ENCODE data around the gene BCR. TPM values are rescaled to one million over a fixed set of nuclear protein-coding genes. Genes with fewer than 3 reads are reported as not detected.

Gene BCR
- total and polyA plus RNA-seq, 2 of the 13 experiments (the other 11 are each of a cell fraction or from before 2014, with no cell fraction given) = 19.9 to 33.6 TPM

- FAIRE-seq (no peak), ATAC-seq (no peak), DNase-seq (ENCODE audit: low spot score) (no peak)
- POLR2A ChIA-PET = no interaction called here
- no peak overlapping the region for H2AFZ ChIP-seq (ENCODE audit: low read length)
- no peaks in the 10 kb centered on the region for H3K79me2 ChIP-seq (ENCODE audit: insufficient read depth, low read length)
- CTCF ChIA-PET (ENCODE audit: low intra/inter-chr PET ratio, low total read pairs) = no interaction called here
- intact Hi-C loops (cut with micrococcal nuclease; ENCODE audit: unreplicated experiment) (no loop called here), in situ Hi-C loops (cut with HindIII; ENCODE audit: extremely low pct_ligation_motif_present, low pct_unique_long_range_greater_than_20kb) (no loop called here)
- H3K4me2 ChIP-seq (ENCODE audit: low read depth, low read length) = peak overlapping the region; percentile 92; the same call in 1 of the 2 replicates
- 0 out of 2 replicates have a peak overlapping the region, but pooled peaks have one; percentile 7 for H3K9ac ChIP-seq (ENCODE audit: insufficient read depth, low read depth, low read length)
- no peaks in the 10 kb centered on the region for H3K36me3 ChIP-seq (replicated peaks in 1 of 2; ENCODE audit: control insufficient read depth in 1 of 2, insufficient read depth in 2 of 2, low read length in 2 of 2)
- H3K9me3 ChIP-seq (ENCODE audit: low read length) = no peaks in the 10 kb centered on the region
- 96% methylated on average over 1 of the region's 1 CpG for WGBS (ENCODE audit: low lambda C conversion rate)
- BruUV-seq (replicated peaks) = no TSS peak
- H3K27me3 ChIP-seq (ENCODE audit: control insufficient read depth in 1 of 2, insufficient read depth in 2 of 2, low read length in 2 of 2) = no peaks in the 10 kb centered on the region
- H4K20me1 ChIP-seq (ENCODE audit: insufficient read depth, low read length) = no peaks in the 10 kb centered on the region
- H3K4me3 ChIP-seq (replicated peaks in 1 of 3; ENCODE audit: insufficient read depth in 1 of 3, low read depth in 2 of 3, low read length in 3 of 3) = no peak overlapping the region
- peak overlapping the region; percentile 92 for H3K27ac ChIP-seq (ENCODE audit: extremely low read length, insufficient read depth, low read length)
- TF ChIP-seq ZNF230 (CRISPR knock-in tag; IDR thresholded peaks at IDR 0.05) (no peak), PHF5A (CRISPR knock-in tag; IDR thresholded peaks at IDR 0.05; ENCODE audit: low read depth, unreplicated experiment) (no peak)
- H3K4me1 ChIP-seq (ENCODE audit: insufficient read depth, low read length) = peaks cover 78% of the 10 kb centered on the region
Measured at GRCh38 chr22:23143119-23143518, 37.2 kb upstream of the BCR start.

GRCh38 chr22:23144432-23144831 is 35.9 kb upstream of the BCR start:
- H3K9me3 ChIP-seq (ENCODE audit: low read length) = no peaks in the 10 kb centered on the region
- CTCF ChIA-PET (ENCODE audit: low intra/inter-chr PET ratio, low total read pairs) = no interaction called here
- in situ Hi-C loops (cut with HindIII; ENCODE audit: extremely low pct_ligation_motif_present, low pct_unique_long_range_greater_than_20kb) = no loop called here
- DNase-seq (ENCODE audit: low spot score) (no peak), ATAC-seq (no peak), FAIRE-seq (no peak)
- H3K4me3 ChIP-seq (replicated peaks in 1 of 3; ENCODE audit: insufficient read depth in 1 of 3, low read depth in 2 of 3, low read length in 3 of 3) = peak overlapping the region in 2 of 3 experiments; percentile 23 to 48; a peak in 1 of 6 replicates
- H3K9ac ChIP-seq (ENCODE audit: insufficient read depth, low read depth, low read length) = 0 out of 2 replicates have a peak overlapping the region, but pooled peaks have one; percentile 16
- no peaks in the 10 kb centered on the region for H3K36me3 ChIP-seq (replicated peaks in 1 of 2; ENCODE audit: control insufficient read depth in 1 of 2, insufficient read depth in 2 of 2, low read length in 2 of 2)
- peak overlapping the region; percentile 81 for H3K4me2 ChIP-seq (ENCODE audit: low read depth, low read length)
- no peak overlapping the region for H3K27ac ChIP-seq (ENCODE audit: extremely low read length, insufficient read depth, low read length)
- H3K79me2 ChIP-seq (ENCODE audit: insufficient read depth, low read length) = no peaks in the 10 kb centered on the region
- no peaks in the 10 kb centered on the region for H4K20me1 ChIP-seq (ENCODE audit: insufficient read depth, low read length)
- peaks cover 88% of the 10 kb centered on the region for H3K4me1 ChIP-seq (ENCODE audit: insufficient read depth, low read length)
- WGBS (ENCODE audit: low lambda C conversion rate) = 92% methylated on average over 4 of the region's 4 CpGs
- TF ChIP-seq EZH2 (conservative IDR thresholded peaks at IDR 0.05; ENCODE audit: low read depth, low read length) (no peak), MEIS2 (CRISPR knock-in tag; IDR thresholded peaks at IDR 0.05) (no peak), FOXJ3 (CRISPR knock-in tag; IDR thresholded peaks at IDR 0.05; ENCODE audit: borderline replicate concordance) (no peak), HIVEP1 (CRISPR knock-in tag; IDR thresholded peaks at IDR 0.05) (no peak), PHF21A (CRISPR knock-in tag; IDR thresholded peaks at IDR 0.05) (no peak), ZNF121 (CRISPR knock-in tag; IDR thresholded peaks at IDR 0.05) (peak; percentile 90), TEAD3 (CRISPR knock-in tag; optimal IDR thresholded peaks at IDR 0.05; ENCODE audit: borderline replicate concordance) (no peak), ZNF207 (IDR thresholded peaks at IDR 0.05; ENCODE audit: borderline replicate concordance) (no peak), FOXC1 (CRISPR knock-in tag; IDR thresholded peaks at IDR 0.05; ENCODE audit: borderline replicate concordance) (no peak)
- peak overlapping the region; percentile 51 for H2AFZ ChIP-seq (ENCODE audit: low read length)
- POLR2A ChIA-PET = interaction anchor here (1.1 to 1.6 kb wide), 5 partner anchors 10 to 184 kb away, joined by 3 to 12 read pairs (median 4); no protein-coding TSS in a partner anchor
- BruUV-seq (replicated peaks) = no TSS peak
- no peaks in the 10 kb centered on the region for H3K27me3 ChIP-seq (ENCODE audit: control insufficient read depth in 1 of 2, insufficient read depth in 2 of 2, low read length in 2 of 2)
- intact Hi-C loops (cut with micrococcal nuclease; ENCODE audit: unreplicated experiment) = no loop called here
